SK-N-SH treated with all-trans-retinoic acid at 6 μM for 48 hours (cell line): ENCODE data around the gene EVI2A.

Experiments used
- ATAC-seq: fragments of 200-7000 bp; cut with Tn5 transposase; 3 replicates; pipeline ENCODE4 v1.9.1; 2020; ENCODE audit warnings: mild to moderate bottlenecking, moderate library complexity
- ARNTL ChIP-seq: fragments of 450-650 bp; formaldehyde crosslinking; IDR thresholded peaks from 2 replicates; pipeline ENCODE4 v1.5.0; 2020; ENCODE audit warnings: low read depth, mild to moderate bottlenecking, moderate library complexity, borderline replicate concordance
- BACH2 ChIP-seq: fragments of 250-450 bp; sonication (Bioruptor Pico); IDR thresholded peaks from 2 replicates; pipeline ENCODE4 v1.9.0; 2021; ENCODE audit warnings: mild to moderate bottlenecking, borderline replicate concordance
- CREB5 ChIP-seq: fragments of 250-450 bp; sonication (Bioruptor Pico); IDR thresholded peaks from 2 replicates; pipeline ENCODE4 v1.5.1; 2020; ENCODE audit warnings: low read depth, mild to moderate bottlenecking, moderate library complexity
- ESRRG ChIP-seq: fragments of 250-450 bp; sonication (Bioruptor Pico); IDR thresholded peaks from 2 replicates; pipeline ENCODE4 v1.6.1; 2021; ENCODE audit warnings: mild to moderate bottlenecking
- ISL1 ChIP-seq: fragments of 250-450 bp; sonication (Bioruptor Pico); IDR thresholded peaks from 2 replicates; pipeline ENCODE4 v2.1.2; 2022; ENCODE audit warnings: mild to moderate bottlenecking, moderate library complexity
- OSR1 ChIP-seq: fragments of 250-450 bp; sonication (Bioruptor Pico); IDR thresholded peaks from 2 replicates; pipeline ENCODE4 v1.8.0; 2022; ENCODE audit warnings: moderate library complexity, mild to moderate bottlenecking, inconsistent platforms
- RARB ChIP-seq: fragments of 250-450 bp; sonication (Bioruptor Pico); IDR thresholded peaks from 2 replicates; pipeline ENCODE4 v1.8.0; 2021; ENCODE audit warnings: mild to moderate bottlenecking, moderate library complexity
- SNAI2 ChIP-seq: fragments of 250-450 bp; sonication (Bioruptor Pico); IDR thresholded peaks from 2 replicates; pipeline ENCODE4 v1.5.0; 2020; ENCODE audit warnings: mild to moderate bottlenecking, moderate library complexity
- TCF4 ChIP-seq: fragments of 250-450 bp; sonication (Bioruptor Pico); IDR thresholded peaks from 2 replicates; pipeline ENCODE4 v1.8.0; 2021; ENCODE audit warnings: mild to moderate bottlenecking, moderate library complexity, borderline replicate concordance
- TOX ChIP-seq: fragments of 250-450 bp; sonication (Bioruptor Pico); IDR thresholded peaks from 2 replicates; pipeline ENCODE4 v1.8.0; 2021; ENCODE audit warnings: mild to moderate bottlenecking, moderate library complexity, borderline replicate concordance
- ZC3H10 ChIP-seq: fragments of 250-450 bp; sonication (Bioruptor Pico); IDR thresholded peaks from 2 replicates; pipeline ENCODE4 v1.5.1; 2021; ENCODE audit warnings: mild to moderate bottlenecking, moderate library complexity
- ZFP3 ChIP-seq: fragments of 250-450 bp; sonication (Bioruptor Pico); IDR thresholded peaks from 2 replicates; pipeline ENCODE4 v1.5.0; 2020; ENCODE audit warnings: mild to moderate bottlenecking, moderate library complexity
- ZFP30 ChIP-seq: fragments of 450-650 bp; formaldehyde crosslinking; IDR thresholded peaks from 2 replicates; pipeline ENCODE4 v1.5.0; 2022; ENCODE audit warnings: mild to moderate bottlenecking, moderate library complexity
- ZNF565 ChIP-seq: fragments of 450-650 bp; formaldehyde crosslinking; conservative IDR thresholded peaks from 2 replicates; pipeline ENCODE4 v1.5.0; 2020; ENCODE audit warnings: low read depth, mild to moderate bottlenecking, moderate library complexity
- ZNF70 ChIP-seq: fragments of 450-650 bp; formaldehyde crosslinking; IDR thresholded peaks from 2 replicates; pipeline ENCODE4 v1.5.0; 2020; ENCODE audit warnings: mild to moderate bottlenecking, moderate library complexity
- ZNF8 ChIP-seq: fragments of 450-650 bp; formaldehyde crosslinking; IDR thresholded peaks from 2 replicates; pipeline ENCODE4 v1.5.0; 2020; ENCODE audit warnings: mild to moderate bottlenecking, moderate library complexity
- TF ChIP-seq, protein P1 (sequence below): fragments of 250-450 bp; sonication (Bioruptor Pico); IDR thresholded peaks from 2 replicates; pipeline ENCODE4 v1.8.0; 2021; ENCODE audit warnings: low read depth, mild to moderate bottlenecking, moderate library complexity, borderline replicate concordance
- TF ChIP-seq, protein P2 (sequence below): fragments of 250-450 bp; sonication (Bioruptor Pico); IDR thresholded peaks from 2 replicates; pipeline ENCODE4 v1.8.0; 2020; ENCODE audit warnings: mild to moderate bottlenecking, moderate library complexity, borderline replicate concordance
- TF ChIP-seq, protein P3 (sequence below): fragments of 250-450 bp; sonication (Bioruptor Pico); IDR thresholded peaks from 2 replicates; pipeline ENCODE4 v1.5.0; 2020; ENCODE audit warnings: mild to moderate bottlenecking, moderate library complexity

The EVI2A gene

DNA sequence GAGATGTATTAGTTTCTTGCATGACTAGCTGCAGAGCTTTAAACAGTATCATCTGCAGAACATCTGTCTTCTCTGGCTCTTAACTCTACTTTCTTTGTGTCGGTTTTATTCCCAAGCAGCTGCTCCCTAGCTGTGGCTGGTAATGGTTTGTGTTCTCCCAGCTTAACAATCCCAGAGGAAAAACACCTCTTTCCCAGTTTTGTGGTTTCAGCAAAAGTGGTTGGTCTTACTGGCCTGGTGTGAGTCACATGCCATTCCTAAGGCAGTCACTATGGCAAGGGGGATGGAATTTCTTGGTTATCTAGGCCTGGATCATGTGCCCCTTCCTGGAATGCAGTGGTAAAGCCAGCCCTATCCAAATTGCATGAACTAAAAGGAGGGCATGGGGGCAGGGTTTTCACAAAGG lies 51.8 kb downstream of the EVI2A start (continued):
- TF ChIP-seq OSR1 (CRISPR knock-in tag) (no peak), ARNTL (CRISPR knock-in tag) (no peak), ZNF70 (CRISPR knock-in tag) (no peak)

DNA sequence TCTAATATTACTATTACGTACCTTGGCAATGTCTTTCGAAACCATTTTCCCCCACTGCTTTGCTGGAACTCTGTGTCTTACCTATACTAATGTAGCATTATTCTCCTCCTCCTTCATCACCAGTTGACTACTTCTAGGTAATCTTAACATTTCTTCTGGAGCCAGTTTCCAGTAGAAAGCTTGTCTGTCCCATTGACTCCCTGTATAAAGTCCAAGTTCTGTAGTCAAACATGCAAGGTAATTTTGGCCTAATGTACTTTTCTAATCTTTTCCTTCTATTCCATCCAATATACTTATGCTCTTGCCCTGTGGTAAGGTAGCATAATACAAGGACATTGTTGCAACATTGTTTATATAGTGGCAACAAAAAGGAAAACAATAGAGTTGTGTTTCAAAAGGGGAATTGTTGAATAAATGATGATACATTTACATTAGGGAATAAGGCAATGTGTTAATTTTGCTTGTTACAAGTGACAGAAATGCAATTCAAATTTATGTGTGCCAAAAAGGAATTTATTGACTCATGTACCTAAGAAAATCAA lies 52.3 kb downstream of the EVI2A start:
- no peak for ATAC-seq
- TF ChIP-seq ESRRG (CRISPR knock-in tag) (no peak), RARB (CRISPR knock-in tag) (no peak), ZFP30 (CRISPR knock-in tag) (no peak), SNAI2 (CRISPR knock-in tag) (no peak), CREB5 (no peak), TCF4 (CRISPR knock-in tag) (no peak), ZC3H10 (no peak), ZNF565 (CRISPR knock-in tag) (no peak), ZNF70 (CRISPR knock-in tag) (no peak), ZNF8 (CRISPR knock-in tag) (no peak), BACH2 (no peak), TOX (CRISPR knock-in tag) (no peak), OSR1 (CRISPR knock-in tag) (no peak), ISL1 (no peak), ZFP3 (CRISPR knock-in tag) (no peak)
- TF ChIP-seq, protein P1, sequence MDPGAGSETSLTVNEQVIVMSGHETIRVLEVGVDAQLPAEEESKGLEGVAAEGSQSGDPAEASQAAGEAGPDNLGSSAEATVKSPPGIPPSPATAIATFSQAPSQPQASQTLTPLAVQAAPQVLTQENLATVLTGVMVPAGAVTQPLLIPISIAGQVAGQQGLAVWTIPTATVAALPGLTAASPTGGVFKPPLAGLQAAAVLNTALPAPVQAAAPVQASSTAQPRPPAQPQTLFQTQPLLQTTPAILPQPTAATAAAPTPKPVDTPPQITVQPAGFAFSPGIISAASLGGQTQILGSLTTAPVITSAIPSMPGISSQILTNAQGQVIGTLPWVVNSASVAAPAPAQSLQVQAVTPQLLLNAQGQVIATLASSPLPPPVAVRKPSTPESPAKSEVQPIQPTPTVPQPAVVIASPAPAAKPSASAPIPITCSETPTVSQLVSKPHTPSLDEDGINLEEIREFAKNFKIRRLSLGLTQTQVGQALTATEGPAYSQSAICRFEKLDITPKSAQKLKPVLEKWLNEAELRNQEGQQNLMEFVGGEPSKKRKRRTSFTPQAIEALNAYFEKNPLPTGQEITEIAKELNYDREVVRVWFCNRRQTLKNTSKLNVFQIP (CRISPR knock-in tag), result no peak
- TF ChIP-seq, protein P2, sequence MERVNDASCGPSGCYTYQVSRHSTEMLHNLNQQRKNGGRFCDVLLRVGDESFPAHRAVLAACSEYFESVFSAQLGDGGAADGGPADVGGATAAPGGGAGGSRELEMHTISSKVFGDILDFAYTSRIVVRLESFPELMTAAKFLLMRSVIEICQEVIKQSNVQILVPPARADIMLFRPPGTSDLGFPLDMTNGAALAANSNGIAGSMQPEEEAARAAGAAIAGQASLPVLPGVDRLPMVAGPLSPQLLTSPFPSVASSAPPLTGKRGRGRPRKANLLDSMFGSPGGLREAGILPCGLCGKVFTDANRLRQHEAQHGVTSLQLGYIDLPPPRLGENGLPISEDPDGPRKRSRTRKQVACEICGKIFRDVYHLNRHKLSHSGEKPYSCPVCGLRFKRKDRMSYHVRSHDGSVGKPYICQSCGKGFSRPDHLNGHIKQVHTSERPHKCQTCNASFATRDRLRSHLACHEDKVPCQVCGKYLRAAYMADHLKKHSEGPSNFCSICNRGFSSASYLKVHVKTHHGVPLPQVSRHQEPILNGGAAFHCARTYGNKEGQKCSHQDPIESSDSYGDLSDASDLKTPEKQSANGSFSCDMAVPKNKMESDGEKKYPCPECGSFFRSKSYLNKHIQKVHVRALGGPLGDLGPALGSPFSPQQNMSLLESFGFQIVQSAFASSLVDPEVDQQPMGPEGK (CRISPR knock-in tag), result no peak
- TF ChIP-seq, protein P3, sequence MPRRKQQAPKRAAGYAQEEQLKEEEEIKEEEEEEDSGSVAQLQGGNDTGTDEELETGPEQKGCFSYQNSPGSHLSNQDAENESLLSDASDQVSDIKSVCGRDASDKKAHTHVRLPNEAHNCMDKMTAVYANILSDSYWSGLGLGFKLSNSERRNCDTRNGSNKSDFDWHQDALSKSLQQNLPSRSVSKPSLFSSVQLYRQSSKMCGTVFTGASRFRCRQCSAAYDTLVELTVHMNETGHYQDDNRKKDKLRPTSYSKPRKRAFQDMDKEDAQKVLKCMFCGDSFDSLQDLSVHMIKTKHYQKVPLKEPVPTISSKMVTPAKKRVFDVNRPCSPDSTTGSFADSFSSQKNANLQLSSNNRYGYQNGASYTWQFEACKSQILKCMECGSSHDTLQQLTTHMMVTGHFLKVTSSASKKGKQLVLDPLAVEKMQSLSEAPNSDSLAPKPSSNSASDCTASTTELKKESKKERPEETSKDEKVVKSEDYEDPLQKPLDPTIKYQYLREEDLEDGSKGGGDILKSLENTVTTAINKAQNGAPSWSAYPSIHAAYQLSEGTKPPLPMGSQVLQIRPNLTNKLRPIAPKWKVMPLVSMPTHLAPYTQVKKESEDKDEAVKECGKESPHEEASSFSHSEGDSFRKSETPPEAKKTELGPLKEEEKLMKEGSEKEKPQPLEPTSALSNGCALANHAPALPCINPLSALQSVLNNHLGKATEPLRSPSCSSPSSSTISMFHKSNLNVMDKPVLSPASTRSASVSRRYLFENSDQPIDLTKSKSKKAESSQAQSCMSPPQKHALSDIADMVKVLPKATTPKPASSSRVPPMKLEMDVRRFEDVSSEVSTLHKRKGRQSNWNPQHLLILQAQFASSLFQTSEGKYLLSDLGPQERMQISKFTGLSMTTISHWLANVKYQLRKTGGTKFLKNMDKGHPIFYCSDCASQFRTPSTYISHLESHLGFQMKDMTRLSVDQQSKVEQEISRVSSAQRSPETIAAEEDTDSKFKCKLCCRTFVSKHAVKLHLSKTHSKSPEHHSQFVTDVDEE (CRISPR knock-in tag), result no peak
